ENCODE results near the gene PNMA8C.

Gene PNMA8C

GRCh38 chr19:46470376-46470775 lies 41.6 kb upstream of the PNMA8C start:
- H3K4me3 ChIP-seq (ENCODE audit: control insufficient read depth in 1 of 7, extremely low read depth in 1 of 7, insufficient read depth in 4 of 7, low read depth in 2 of 7, low read length in 6 of 7), result no peak overlapping the region
- POLR2A ChIA-PET, result no interaction called here
- CTCF ChIA-PET, result interaction anchor here (1.1 to 2.2 kb wide), 4 partner anchors 11 to 75 kb away, joined by 3 to 8 read pairs (median 3); no protein-coding TSS in a partner anchor
- WGBS (ENCODE audit: insufficient coverage), result 91% methylated on average over 10 of the region's 10 CpGs
- no peak overlapping the region for H3K27ac ChIP-seq (ENCODE audit: insufficient read depth in 1 of 2, low read depth in 1 of 2, low read length in 2 of 2, poor library complexity in 1 of 2, severe bottlenecking in 2 of 2)
- DNase-seq, result no peak
- peaks cover 0 to 64% (median 25%) of the 10 kb centered on the region in 5 experiments for H3K27me3 ChIP-seq (replicated peaks in 2 of 5; ENCODE audit: control insufficient read depth in 4 of 5, insufficient read depth in 5 of 5, low read length in 4 of 5)
- H3K4me1 ChIP-seq (ENCODE audit: control extremely low read depth in 1 of 4, control insufficient read depth in 4 of 4, insufficient read depth in 4 of 4, low read length in 3 of 4), result peaks cover 0 to 13% (median 7%) of the 10 kb centered on the region in 4 experiments
- H3K9me3 ChIP-seq (ENCODE audit: control extremely low read depth in 1 of 5, control insufficient read depth in 4 of 5, insufficient read depth in 2 of 5, low read depth in 1 of 5, low read length in 4 of 5), result peaks cover 0 to 2% (median 0%) of the 10 kb centered on the region in 5 experiments
- no peaks in the 10 kb centered on the region for H3K36me3 ChIP-seq (ENCODE audit: control insufficient read depth in 4 of 4, insufficient read depth in 4 of 4, low read length in 3 of 4)

DNA sequence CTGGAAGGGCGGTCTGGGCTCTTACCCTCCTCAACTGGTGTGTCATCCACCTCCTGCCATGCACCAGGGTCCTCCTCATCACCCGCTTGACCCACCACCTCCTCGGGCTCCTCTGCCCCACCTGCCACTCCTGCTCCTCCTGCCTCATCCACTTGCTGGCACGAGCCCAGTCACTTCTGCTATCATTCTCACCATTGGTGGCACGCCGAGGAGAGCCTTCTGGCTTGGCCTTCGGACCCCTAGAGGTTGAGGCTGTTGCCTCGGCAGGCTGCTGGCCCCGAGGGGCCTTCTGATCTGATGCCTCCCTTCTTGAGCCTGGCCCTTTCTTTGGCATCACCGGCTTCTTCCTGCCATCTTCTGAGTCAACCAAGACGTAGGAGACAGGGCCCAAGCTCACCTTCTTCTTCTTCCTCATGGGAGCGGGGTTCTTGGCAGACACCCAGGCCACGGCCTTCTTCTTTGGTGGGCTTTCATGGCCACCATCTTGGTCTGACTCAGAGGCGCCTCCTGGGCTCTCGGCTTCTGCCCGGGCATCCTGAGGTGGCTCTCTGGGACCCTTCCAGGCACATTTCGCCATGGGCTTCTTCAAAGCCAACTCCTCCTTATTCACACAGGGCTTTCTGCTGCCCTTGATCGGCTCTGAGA lies 40.9 kb upstream of the PNMA8C start:
- peaks cover 0 to 61% (median 25%) of the 10 kb centered on the region in 5 experiments for H3K27me3 ChIP-seq (replicated peaks in 2 of 5; ENCODE audit: control insufficient read depth in 4 of 5, insufficient read depth in 5 of 5, low read length in 4 of 5)
- no peak for DNase-seq
- H3K27ac ChIP-seq (ENCODE audit: insufficient read depth in 1 of 2, low read depth in 1 of 2, low read length in 2 of 2, poor library complexity in 1 of 2, severe bottlenecking in 2 of 2), result no peak overlapping the region
- peaks cover 0 to 2% (median 0%) of the 10 kb centered on the region in 5 experiments for H3K9me3 ChIP-seq (ENCODE audit: control extremely low read depth in 1 of 5, control insufficient read depth in 4 of 5, insufficient read depth in 2 of 5, low read depth in 1 of 5, low read length in 4 of 5)
- CTCF ChIA-PET, result interaction anchor here (1.1 to 2.2 kb wide), 4 partner anchors 10 to 74 kb away, joined by 3 to 8 read pairs (median 3); no protein-coding TSS in a partner anchor
- H3K4me1 ChIP-seq (ENCODE audit: control extremely low read depth in 1 of 4, control insufficient read depth in 4 of 4, insufficient read depth in 4 of 4, low read length in 3 of 4), result peaks cover 0 to 13% (median 7%) of the 10 kb centered on the region in 4 experiments
- POLR2A ChIA-PET, result no interaction called here
- H3K4me3 ChIP-seq (ENCODE audit: control insufficient read depth in 1 of 7, extremely low read depth in 1 of 7, insufficient read depth in 4 of 7, low read depth in 2 of 7, low read length in 6 of 7), result no peak overlapping the region
- 96% methylated on average over 17 of the region's 18 CpGs for WGBS (ENCODE audit: insufficient coverage)
- H3K36me3 ChIP-seq (ENCODE audit: control insufficient read depth in 4 of 4, insufficient read depth in 4 of 4, low read length in 3 of 4), result no peaks in the 10 kb centered on the region

GRCh38 chr19:46466536-46467196 lies 37.9 kb upstream of the PNMA8C start:
- H3K27me3 ChIP-seq (replicated peaks in 2 of 5; ENCODE audit: control insufficient read depth in 4 of 5, insufficient read depth in 5 of 5, low read length in 4 of 5), result peaks cover 0 to 37% (median 14%) of the 10 kb centered on the region in 5 experiments
- no peak overlapping the region for H3K4me3 ChIP-seq (ENCODE audit: control insufficient read depth in 1 of 7, extremely low read depth in 1 of 7, insufficient read depth in 4 of 7, low read depth in 2 of 7, low read length in 6 of 7)
- peaks cover 0 to 2% (median 0%) of the 10 kb centered on the region in 5 experiments for H3K9me3 ChIP-seq (ENCODE audit: control extremely low read depth in 1 of 5, control insufficient read depth in 4 of 5, insufficient read depth in 2 of 5, low read depth in 1 of 5, low read length in 4 of 5)
- H3K27ac ChIP-seq (ENCODE audit: insufficient read depth in 1 of 2, low read depth in 1 of 2, low read length in 2 of 2, poor library complexity in 1 of 2, severe bottlenecking in 2 of 2), result no peak overlapping the region
- WGBS (ENCODE audit: insufficient coverage), result 94% methylated on average over 11 of the region's 15 CpGs
- no peaks in the 10 kb centered on the region for H3K36me3 ChIP-seq (ENCODE audit: control insufficient read depth in 4 of 4, insufficient read depth in 4 of 4, low read length in 3 of 4)
- H3K4me1 ChIP-seq (ENCODE audit: control extremely low read depth in 1 of 4, control insufficient read depth in 4 of 4, insufficient read depth in 4 of 4, low read length in 3 of 4), result peaks cover 0 to 7% (median 7%) of the 10 kb centered on the region in 4 experiments
- ChIA-PET POLR2A (no interaction called here), CTCF (no interaction called here)
- no peak for DNase-seq

DNA sequence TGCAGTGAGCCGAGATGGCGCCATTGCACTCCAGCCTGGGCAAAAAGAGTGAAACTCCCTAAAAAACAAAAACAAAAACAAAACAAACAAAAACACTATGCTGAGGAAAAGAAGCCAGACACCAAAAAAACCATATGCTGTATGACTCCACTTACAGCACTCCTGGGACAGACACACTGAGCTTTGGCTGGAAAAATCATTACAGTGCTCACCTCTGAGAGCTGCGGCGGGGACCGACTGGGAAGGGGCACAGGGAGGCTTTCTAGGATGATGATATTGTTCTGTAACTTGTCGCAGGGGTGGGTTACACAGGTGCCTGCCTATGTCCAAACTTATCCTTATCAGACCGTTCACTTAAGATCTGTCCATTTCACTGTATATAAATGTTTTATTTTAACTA lies 34.8 kb upstream of the PNMA8C start:
- ChIA-PET POLR2A (no interaction called here), CTCF (no interaction called here)
- WGBS (ENCODE audit: insufficient coverage), result 100% methylated on average over 1 of the region's 7 CpGs
- no peak overlapping the region for H3K4me3 ChIP-seq (ENCODE audit: control insufficient read depth in 1 of 7, extremely low read depth in 1 of 7, insufficient read depth in 4 of 7, low read depth in 2 of 7, low read length in 6 of 7)
- DNase-seq, result no peak
- peaks cover 0 to 20% (median 6%) of the 10 kb centered on the region in 5 experiments for H3K27me3 ChIP-seq (replicated peaks in 2 of 5; ENCODE audit: control insufficient read depth in 4 of 5, insufficient read depth in 5 of 5, low read length in 4 of 5)
- no peaks in the 10 kb centered on the region for H3K4me1 ChIP-seq (ENCODE audit: control extremely low read depth in 1 of 4, control insufficient read depth in 4 of 4, insufficient read depth in 4 of 4, low read length in 3 of 4)
- no peaks in the 10 kb centered on the region for H3K36me3 ChIP-seq (ENCODE audit: control insufficient read depth in 4 of 4, insufficient read depth in 4 of 4, low read length in 3 of 4)
- H3K27ac ChIP-seq (ENCODE audit: insufficient read depth in 1 of 2, low read depth in 1 of 2, low read length in 2 of 2, poor library complexity in 1 of 2, severe bottlenecking in 2 of 2), result no peak overlapping the region
- H3K9me3 ChIP-seq (ENCODE audit: control extremely low read depth in 1 of 5, control insufficient read depth in 4 of 5, insufficient read depth in 2 of 5, low read depth in 1 of 5, low read length in 4 of 5), result no peaks in the 10 kb centered on the region

- CTCF ChIA-PET, result interaction anchor here (1.2 to 1.3 kb wide), 2 partner anchors 12 to 56 kb away, joined by 3 read pairs; no protein-coding TSS in a partner anchor
- POLR2A ChIA-PET, result no interaction called here
- H3K27ac ChIP-seq (ENCODE audit: insufficient read depth in 1 of 2, low read depth in 1 of 2, low read length in 2 of 2, poor library complexity in 1 of 2, severe bottlenecking in 2 of 2), result no peak overlapping the region
- peaks cover 0 to 11% (median 2%) of the 10 kb centered on the region in 5 experiments for H3K27me3 ChIP-seq (replicated peaks in 2 of 5; ENCODE audit: control insufficient read depth in 4 of 5, insufficient read depth in 5 of 5, low read length in 4 of 5)
- H3K4me3 ChIP-seq (ENCODE audit: control insufficient read depth in 1 of 7, extremely low read depth in 1 of 7, insufficient read depth in 4 of 7, low read depth in 2 of 7, low read length in 6 of 7), result no peak overlapping the region
- no peaks in the 10 kb centered on the region for H3K4me1 ChIP-seq (ENCODE audit: control extremely low read depth in 1 of 4, control insufficient read depth in 4 of 4, insufficient read depth in 4 of 4, low read length in 3 of 4)
- no peak for DNase-seq
- no peaks in the 10 kb centered on the region for H3K9me3 ChIP-seq (ENCODE audit: control extremely low read depth in 1 of 5, control insufficient read depth in 4 of 5, insufficient read depth in 2 of 5, low read depth in 1 of 5, low read length in 4 of 5)
- no peaks in the 10 kb centered on the region for H3K36me3 ChIP-seq (ENCODE audit: control insufficient read depth in 4 of 4, insufficient read depth in 4 of 4, low read length in 3 of 4)
- 90% methylated on average over 2 of the region's 2 CpGs for WGBS (ENCODE audit: insufficient coverage)
Measured at GRCh38 chr19:46461537-46461936, 32.8 kb upstream of the PNMA8C start.

GRCh38 chr19:46460981-46461380 lies 32.2 kb upstream of the PNMA8C start:
- Histone ChIP-seq H3K27me3 (replicated peaks in 2 of 5; ENCODE audit: control insufficient read depth in 4 of 5, insufficient read depth in 5 of 5, low read length in 4 of 5) (peaks cover 0 to 12% (median 2%) of the 10 kb centered on the region in 5 experiments), H3K4me1 (ENCODE audit: control extremely low read depth in 1 of 4, control insufficient read depth in 4 of 4, insufficient read depth in 4 of 4, low read length in 3 of 4) (no peaks in the 10 kb centered on the region), H3K27ac (ENCODE audit: insufficient read depth in 1 of 2, low read depth in 1 of 2, low read length in 2 of 2, poor library complexity in 1 of 2, severe bottlenecking in 2 of 2) (no peak overlapping the region), H3K9me3 (ENCODE audit: control extremely low read depth in 1 of 5, control insufficient read depth in 4 of 5, insufficient read depth in 2 of 5, low read depth in 1 of 5, low read length in 4 of 5) (no peaks in the 10 kb centered on the region), H3K36me3 (ENCODE audit: control insufficient read depth in 4 of 4, insufficient read depth in 4 of 4, low read length in 3 of 4) (no peaks in the 10 kb centered on the region), H3K4me3 (ENCODE audit: control insufficient read depth in 1 of 7, extremely low read depth in 1 of 7, insufficient read depth in 4 of 7, low read depth in 2 of 7, low read length in 6 of 7) (no peak overlapping the region)
- ChIA-PET POLR2A (no interaction called here), CTCF (interaction anchor here (1.3 kb wide), 1 partner anchor 56 kb away, joined by 3 read pairs; no protein-coding TSS in a partner anchor)
- 100% methylated on average over 1 of the region's 1 CpG for WGBS (ENCODE audit: insufficient coverage)
- no peak for DNase-seq

DNA sequence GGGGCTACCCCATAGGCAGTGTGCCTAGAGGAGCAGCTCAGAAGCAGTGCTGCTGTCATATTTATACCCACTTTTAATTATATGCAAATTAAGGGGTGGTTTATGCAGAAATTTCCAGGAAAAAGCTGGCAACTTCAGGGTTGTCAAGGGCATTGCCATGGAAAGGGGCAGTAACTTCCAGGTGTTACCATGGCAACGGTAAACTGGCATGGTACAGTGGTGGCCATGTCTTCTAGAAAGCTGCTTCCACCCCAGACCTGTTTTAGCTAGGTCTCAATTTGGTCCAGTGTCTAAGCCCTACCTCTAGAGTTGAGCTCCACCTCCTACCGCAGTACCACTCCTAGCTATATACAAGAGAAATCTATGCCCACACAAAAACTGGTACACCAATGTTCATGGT lies 31.3 kb upstream of the PNMA8C start:
- no peaks in the 10 kb centered on the region for H3K36me3 ChIP-seq (ENCODE audit: control insufficient read depth in 4 of 4, insufficient read depth in 4 of 4, low read length in 3 of 4)
- H3K27ac ChIP-seq (ENCODE audit: insufficient read depth in 1 of 2, low read depth in 1 of 2, low read length in 2 of 2, poor library complexity in 1 of 2, severe bottlenecking in 2 of 2), result no peak overlapping the region
- WGBS (ENCODE audit: insufficient coverage), result 94% methylated on average over 2 of the region's 2 CpGs

More for the DNA sequence above, 31.3 kb upstream of the PNMA8C start:
- H3K27me3 ChIP-seq (replicated peaks in 2 of 5; ENCODE audit: control insufficient read depth in 4 of 5, insufficient read depth in 5 of 5, low read length in 4 of 5), result peaks cover 0 to 14% (median 2%) of the 10 kb centered on the region in 5 experiments
- CTCF ChIA-PET, result interaction anchor here (0.9 kb wide), 1 partner anchor 10 kb away, joined by 3 read pairs; no protein-coding TSS in a partner anchor
- POLR2A ChIA-PET, result no interaction called here
- H3K4me3 ChIP-seq (ENCODE audit: control insufficient read depth in 1 of 7, extremely low read depth in 1 of 7, insufficient read depth in 4 of 7, low read depth in 2 of 7, low read length in 6 of 7), result no peak overlapping the region
- no peaks in the 10 kb centered on the region for H3K4me1 ChIP-seq (ENCODE audit: control extremely low read depth in 1 of 4, control insufficient read depth in 4 of 4, insufficient read depth in 4 of 4, low read length in 3 of 4)
- H3K9me3 ChIP-seq (ENCODE audit: control extremely low read depth in 1 of 5, control insufficient read depth in 4 of 5, insufficient read depth in 2 of 5, low read depth in 1 of 5, low read length in 4 of 5), result no peaks in the 10 kb centered on the region
- no peak for DNase-seq

Measured in common myeloid progenitor, CD34-positive (primary cell).